Chondrocyte (in vitro differentiated cells): ENCODE data around the gene SLC9A9. TPM values are rescaled to one million over a fixed set of nuclear protein-coding genes. Genes with fewer than 3 reads are reported as not detected.

Experiments
- DNase-seq: peaks from one replicate; pipeline ENCODE4 v3.0.0; 2021; ENCODE audit warnings: mixed read lengths, low spot score
- H3K27ac Mint-ChIP-seq: one replicate; pipeline ENCODE4 v1.8.0; 2021; ENCODE audit warnings: mild to moderate bottlenecking, moderate library complexity, mixed read lengths; ENCODE audit not compliant: unreplicated experiment
- H3K27me3 Mint-ChIP-seq: 2 replicates; pipeline ENCODE4 v1.8.0; 2021; ENCODE audit warnings: low read depth, mixed read lengths
- H3K36me3 Mint-ChIP-seq: 2 replicates; pipeline ENCODE4 v1.8.0; 2021; ENCODE audit warnings: low read depth, mixed read lengths
- H3K4me1 Mint-ChIP-seq: 2 replicates; pipeline ENCODE4 v1.8.0; 2021; ENCODE audit warnings: low read depth, mild to moderate bottlenecking, mixed read lengths
- H3K4me3 Mint-ChIP-seq: one replicate; pipeline ENCODE4 v1.8.0; 2021; ENCODE audit warnings: mild to moderate bottlenecking, moderate library complexity, mixed read lengths; ENCODE audit not compliant: unreplicated experiment
- H3K9me3 Mint-ChIP-seq: 2 replicates; pipeline ENCODE4 v1.8.0; 2021; ENCODE audit warnings: low read depth, mixed read lengths
- total RNA-seq: library from RNA; stranded (reverse); gene quantifications from 3 replicates; pipeline ENCODE4 v1.2.1, GENCODE V29; 2021
- TF ChIP-seq, protein P1 (sequence below): fragments of 200-600 bp; sonication (generic); IDR thresholded peaks from 2 replicates; pipeline ENCODE4 v1.5.0; 2021; ENCODE audit warnings: antibody characterized with exemption, mild to moderate bottlenecking, moderate library complexity

SLC9A9 gene
- total RNA-seq, 1 donor from 2014 or later: 2.6 TPM

DNA sequence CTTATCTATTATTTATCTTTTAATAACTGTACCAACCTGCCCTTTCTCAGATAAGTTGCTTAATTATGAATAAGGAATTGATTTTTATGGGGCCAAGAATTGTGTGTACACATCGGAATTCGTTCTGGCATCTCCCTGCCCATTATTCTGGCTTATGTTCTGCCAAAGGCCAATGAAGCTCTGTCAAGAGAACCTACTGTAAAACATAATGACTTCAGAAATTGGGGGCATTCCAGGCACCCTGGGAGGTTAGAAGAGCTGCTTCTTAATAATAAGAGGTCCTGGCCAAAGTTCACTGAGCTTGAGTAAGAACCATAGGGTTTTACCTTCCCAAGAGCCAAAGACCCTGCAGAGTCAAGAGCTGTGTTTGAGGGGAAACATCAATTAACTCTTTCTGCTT lies 261.7 kb downstream of the SLC9A9 start:
- Mint-ChIP-seq H3K36me3 (no peaks in the 10 kb centered on the region), H3K4me3 (no peak overlapping the region), H3K9me3 (no peaks in the 10 kb centered on the region), H3K27me3 (peaks cover 2% of the 10 kb centered on the region), H3K4me1 (no peaks in the 10 kb centered on the region), H3K27ac (no peak overlapping the region)
- TF ChIP-seq, protein P1, sequence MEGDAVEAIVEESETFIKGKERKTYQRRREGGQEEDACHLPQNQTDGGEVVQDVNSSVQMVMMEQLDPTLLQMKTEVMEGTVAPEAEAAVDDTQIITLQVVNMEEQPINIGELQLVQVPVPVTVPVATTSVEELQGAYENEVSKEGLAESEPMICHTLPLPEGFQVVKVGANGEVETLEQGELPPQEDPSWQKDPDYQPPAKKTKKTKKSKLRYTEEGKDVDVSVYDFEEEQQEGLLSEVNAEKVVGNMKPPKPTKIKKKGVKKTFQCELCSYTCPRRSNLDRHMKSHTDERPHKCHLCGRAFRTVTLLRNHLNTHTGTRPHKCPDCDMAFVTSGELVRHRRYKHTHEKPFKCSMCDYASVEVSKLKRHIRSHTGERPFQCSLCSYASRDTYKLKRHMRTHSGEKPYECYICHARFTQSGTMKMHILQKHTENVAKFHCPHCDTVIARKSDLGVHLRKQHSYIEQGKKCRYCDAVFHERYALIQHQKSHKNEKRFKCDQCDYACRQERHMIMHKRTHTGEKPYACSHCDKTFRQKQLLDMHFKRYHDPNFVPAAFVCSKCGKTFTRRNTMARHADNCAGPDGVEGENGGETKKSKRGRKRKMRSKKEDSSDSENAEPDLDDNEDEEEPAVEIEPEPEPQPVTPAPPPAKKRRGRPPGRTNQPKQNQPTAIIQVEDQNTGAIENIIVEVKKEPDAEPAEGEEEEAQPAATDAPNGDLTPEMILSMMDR: no peak
- no peak for DNase-seq

DNA sequence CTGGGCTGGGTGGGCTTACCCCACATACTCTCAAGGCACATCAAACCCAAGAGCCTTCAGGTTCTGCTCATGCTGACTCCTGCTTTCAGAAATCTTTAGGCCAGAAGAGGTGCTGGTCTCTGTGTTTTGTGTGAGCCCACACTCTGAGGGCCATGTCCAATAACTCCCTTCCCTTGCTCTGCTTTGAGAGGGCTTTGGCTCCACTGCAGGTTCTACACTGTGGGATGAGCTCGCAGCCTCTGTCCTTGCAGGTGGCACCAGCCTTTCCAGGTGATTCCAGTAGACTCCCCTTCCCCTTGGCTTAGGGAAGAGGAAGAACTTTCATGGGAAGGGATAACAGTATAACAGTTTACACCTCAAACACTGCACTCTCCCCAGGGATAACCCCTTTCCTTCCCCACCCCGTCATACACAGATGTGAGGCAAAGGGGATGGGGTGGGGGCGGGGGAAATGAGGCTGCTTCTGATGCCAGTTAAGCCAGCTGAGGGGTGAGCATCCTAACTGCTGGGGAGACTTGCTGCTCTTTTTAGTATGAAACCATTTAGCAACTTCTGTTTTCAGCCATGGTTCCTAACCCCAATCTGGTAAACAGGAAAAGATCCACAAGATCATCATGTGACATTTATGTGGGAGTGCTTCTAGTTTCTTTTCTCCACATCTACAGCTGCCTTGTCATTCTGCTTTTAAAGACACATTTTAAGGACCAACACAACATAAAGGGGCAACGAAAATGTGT lies 262.4 kb downstream of the SLC9A9 start:
- no peak for DNase-seq
- TF ChIP-seq, protein P1: no peak
- no peaks in the 10 kb centered on the region for H3K4me1 Mint-ChIP-seq
- H3K27me3 Mint-ChIP-seq: peaks cover 2% of the 10 kb centered on the region
- no peaks in the 10 kb centered on the region for H3K36me3 Mint-ChIP-seq
- no peaks in the 10 kb centered on the region for H3K9me3 Mint-ChIP-seq
- no peak overlapping the region for H3K27ac Mint-ChIP-seq
- H3K4me3 Mint-ChIP-seq: no peak overlapping the region

DNA sequence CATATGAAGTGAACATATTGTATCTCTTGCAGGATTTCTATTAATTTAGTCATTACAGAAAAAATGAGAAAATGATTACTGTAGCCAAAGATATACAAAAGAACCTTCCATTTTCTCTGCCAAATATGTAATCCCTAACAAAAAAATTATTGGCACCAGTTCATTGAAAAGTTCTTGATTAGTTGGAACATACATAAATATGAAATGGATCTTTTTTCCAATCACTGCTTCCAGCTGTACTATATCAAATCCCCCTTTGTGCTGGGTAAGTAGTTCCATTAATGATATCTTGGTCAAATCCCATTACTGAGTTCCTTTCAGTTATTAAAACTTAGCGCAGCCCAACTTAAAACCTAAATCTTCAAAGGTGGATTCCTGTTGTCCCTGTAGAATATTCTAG lies 263.8 kb downstream of the SLC9A9 start:
- Mint-ChIP-seq H3K27ac (no peak overlapping the region), H3K36me3 (no peaks in the 10 kb centered on the region), H3K4me1 (no peaks in the 10 kb centered on the region), H3K27me3 (peaks cover 2% of the 10 kb centered on the region), H3K4me3 (no peak overlapping the region), H3K9me3 (no peaks in the 10 kb centered on the region)
- TF ChIP-seq, protein P1: no peak
- no peak for DNase-seq

DNA sequence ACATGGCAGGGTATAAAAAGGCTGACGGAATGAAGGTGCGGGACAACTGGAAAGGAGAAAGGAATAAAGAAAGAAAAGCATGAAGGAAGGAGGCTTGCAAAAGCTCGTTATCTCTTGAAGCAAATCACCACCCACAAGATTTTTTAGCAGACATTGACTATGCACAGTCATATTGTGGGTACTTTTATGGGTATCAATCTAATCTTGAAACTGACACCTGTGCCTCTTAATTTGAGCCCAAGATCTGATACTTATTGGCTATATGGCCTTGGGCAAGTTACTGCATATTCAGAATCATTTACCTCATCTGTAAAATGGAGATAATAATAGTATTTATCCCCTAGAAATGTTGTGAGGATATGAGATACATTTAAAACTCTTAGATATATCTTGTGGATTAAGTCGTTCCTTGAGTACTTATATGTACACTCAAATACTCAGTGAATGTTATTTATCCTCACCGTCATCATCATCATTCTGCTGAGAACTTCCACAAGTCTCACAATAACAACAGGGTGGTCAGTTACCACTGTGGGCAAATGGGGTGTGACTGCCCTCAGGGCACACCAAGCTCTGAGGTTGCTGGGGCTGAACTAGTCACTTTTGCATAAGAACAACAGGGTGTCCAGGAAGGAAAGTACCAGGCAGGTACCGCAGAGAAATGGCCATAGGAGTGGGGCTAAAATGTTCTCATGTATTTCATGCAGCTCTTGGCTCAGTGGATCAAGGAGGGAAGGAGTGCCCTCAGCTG lies 266.1 kb downstream of the SLC9A9 start:
- Mint-ChIP-seq H3K4me3 (no peak overlapping the region), H3K27me3 (peaks cover 2% of the 10 kb centered on the region), H3K36me3 (no peaks in the 10 kb centered on the region), H3K4me1 (no peaks in the 10 kb centered on the region), H3K9me3 (no peaks in the 10 kb centered on the region), H3K27ac (no peak overlapping the region)
- no peak for DNase-seq
- TF ChIP-seq, protein P1: no peak

DNA sequence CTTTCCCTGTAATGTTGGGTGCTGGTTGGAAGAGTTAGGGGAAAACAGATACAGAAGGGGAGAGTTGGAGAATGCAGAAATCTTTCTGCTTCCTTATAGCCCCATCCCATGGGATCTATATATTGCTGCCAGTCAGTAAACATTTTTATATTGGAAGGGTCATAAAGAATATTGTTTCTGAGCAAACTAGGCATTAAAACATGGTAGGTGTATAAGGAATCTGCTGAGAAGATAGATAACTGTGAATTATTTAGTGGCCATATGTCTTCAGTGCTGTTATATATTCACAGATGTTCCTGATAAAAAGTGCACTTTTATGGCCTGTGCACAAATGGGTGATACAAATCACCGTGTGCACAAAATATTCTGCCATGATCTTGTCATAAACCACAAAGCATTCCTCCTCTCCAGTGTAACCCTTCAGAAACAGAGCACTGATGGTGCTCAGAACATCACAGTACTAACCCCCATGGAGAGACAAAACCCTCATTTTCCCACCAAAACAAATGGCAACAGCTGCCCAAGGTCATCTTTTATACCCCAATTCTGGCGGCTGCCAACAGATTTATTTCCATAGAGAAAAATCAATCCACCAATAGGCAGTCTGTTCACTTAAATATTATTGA lies 269.3 kb downstream of the SLC9A9 start:
- Mint-ChIP-seq H3K4me1 (no peaks in the 10 kb centered on the region), H3K27ac (no peak overlapping the region), H3K27me3 (peaks cover 2% of the 10 kb centered on the region)

More for the DNA sequence above, 269.3 kb downstream of the SLC9A9 start:
- H3K4me3 Mint-ChIP-seq: no peak overlapping the region
- H3K36me3 Mint-ChIP-seq: no peaks in the 10 kb centered on the region
- no peak for DNase-seq
- TF ChIP-seq, protein P1: no peak
- H3K9me3 Mint-ChIP-seq: no peaks in the 10 kb centered on the region
